Neuron (in vitro differentiated cells): Measurements from ENCODE around the gene RCAN1.
"Not testable (repeated sequence)": the region's sequence is repeated elsewhere in the genome, so short reads cannot be mapped to it uniquely, and the experiment has no call there.

Experiments used
- H2AFZ ChIP-seq: one replicate; pipeline ENCODE4 v1.6.1; 2013; ENCODE audit warnings: low read depth, mild to moderate bottlenecking, inconsistent platforms, low read length, moderate library complexity
- H3K27me3 ChIP-seq: one replicate; pipeline ENCODE4 v1.6.1; 2013; ENCODE audit warnings: low read length; ENCODE audit not compliant: insufficient read depth
- H3K36me3 ChIP-seq: one replicate; pipeline ENCODE4 v1.6.1; 2013; ENCODE audit warnings: low read length; ENCODE audit not compliant: insufficient read depth
- H3K4me1 ChIP-seq: one replicate; pipeline ENCODE4 v1.6.1; 2013; ENCODE audit warnings: low read length; ENCODE audit not compliant: insufficient read depth
- H3K4me3 ChIP-seq: 2 replicates; pipeline ENCODE4 v1.5.1; 2013; ENCODE audit warnings: mild to moderate bottlenecking, low read length, moderate library complexity
- H3K9me3 ChIP-seq: one replicate; pipeline ENCODE4 v1.6.1; 2013; ENCODE audit warnings: low read length

The RCAN1 gene

GRCh38 chr21:34565238-34565637, 49.7 kb downstream of the RCAN1 start:
- Histone ChIP-seq H3K9me3 (peaks cover 4% of the 10 kb centered on the region), H3K4me1 (peaks cover 11% of the 10 kb centered on the region), H3K36me3 (no peaks in the 10 kb centered on the region), H2AFZ (no peak overlapping the region), H3K4me3 (no peak overlapping the region), H3K27me3 (no peaks in the 10 kb centered on the region)

GRCh38 chr21:34563370-34563769, 51.5 kb downstream of the RCAN1 start:
- not testable (repeated sequence) for H3K36me3 ChIP-seq, H3K4me1 ChIP-seq, H3K9me3 ChIP-seq, H2AFZ ChIP-seq, H3K4me3 ChIP-seq, H3K27me3 ChIP-seq

GRCh38 chr21:34561806-34562205, 53.1 kb downstream of the RCAN1 start:
- Histone ChIP-seq H3K4me3 (no peak overlapping the region), H2AFZ (no peak overlapping the region), H3K27me3 (no peaks in the 10 kb centered on the region), H3K9me3 (peaks cover 2% of the 10 kb centered on the region), H3K36me3 (no peaks in the 10 kb centered on the region), H3K4me1 (no peaks in the 10 kb centered on the region)

GRCh38 chr21:34560609-34561008, 54.3 kb downstream of the RCAN1 start:
- peaks cover 2% of the 10 kb centered on the region for H3K9me3 ChIP-seq
- no peak overlapping the region for H2AFZ ChIP-seq
- no peaks in the 10 kb centered on the region for H3K36me3 ChIP-seq
- H3K4me3 ChIP-seq, result no peak overlapping the region
- no peaks in the 10 kb centered on the region for H3K4me1 ChIP-seq
- H3K27me3 ChIP-seq, result no peaks in the 10 kb centered on the region

GRCh38 chr21:34560021-34560420, 54.9 kb downstream of the RCAN1 start:
- no peak overlapping the region for H3K4me3 ChIP-seq
- no peaks in the 10 kb centered on the region for H3K9me3 ChIP-seq
- no peaks in the 10 kb centered on the region for H3K27me3 ChIP-seq
- no peaks in the 10 kb centered on the region for H3K4me1 ChIP-seq
- no peak overlapping the region for H2AFZ ChIP-seq
- no peaks in the 10 kb centered on the region for H3K36me3 ChIP-seq

GRCh38 chr21:34559089-34559631, 55.8 kb downstream of the RCAN1 start:
- Histone ChIP-seq H3K4me1 (no peaks in the 10 kb centered on the region), H3K27me3 (no peaks in the 10 kb centered on the region), H2AFZ (no peak overlapping the region), H3K36me3 (no peaks in the 10 kb centered on the region), H3K9me3 (no peaks in the 10 kb centered on the region), H3K4me3 (no peak overlapping the region)

- Histone ChIP-seq H3K9me3 (no peaks in the 10 kb centered on the region), H2AFZ (no peak overlapping the region), H3K4me3 (no peak overlapping the region), H3K4me1 (no peaks in the 10 kb centered on the region), H3K36me3 (no peaks in the 10 kb centered on the region), H3K27me3 (no peaks in the 10 kb centered on the region)
These were observed 56.7 kb downstream of the RCAN1 start for GRCh38 chr21:34558166-34558565.

GRCh38 chr21:34557261-34557660, 57.7 kb downstream of the RCAN1 start:
- Histone ChIP-seq H3K9me3 (no peaks in the 10 kb centered on the region), H3K36me3 (no peaks in the 10 kb centered on the region), H3K4me1 (peaks cover 3% of the 10 kb centered on the region), H2AFZ (no peak overlapping the region), H3K27me3 (no peaks in the 10 kb centered on the region), H3K4me3 (no peak overlapping the region)

- H3K27me3 ChIP-seq, H3K9me3 ChIP-seq, H3K36me3 ChIP-seq, H2AFZ ChIP-seq, H3K4me3 ChIP-seq, H3K4me1 ChIP-seq: not testable (repeated sequence)
These were observed 60.2 kb downstream of the RCAN1 start for GRCh38 chr21:34554670-34555069.

GRCh38 chr21:34554227-34554626, 60.7 kb downstream of the RCAN1 start:
- Histone ChIP-seq H3K4me1 (peaks cover 3% of the 10 kb centered on the region), H3K9me3 (no peaks in the 10 kb centered on the region), H3K27me3 (no peaks in the 10 kb centered on the region), H3K4me3 (no peak overlapping the region), H3K36me3 (no peaks in the 10 kb centered on the region), H2AFZ (no peak overlapping the region)

GRCh38 chr21:34553151-34553952, 61.6 kb downstream of the RCAN1 start:
- Histone ChIP-seq H2AFZ (no peak overlapping the region), H3K27me3 (no peaks in the 10 kb centered on the region), H3K4me3 (no peak overlapping the region), H3K9me3 (no peaks in the 10 kb centered on the region), H3K36me3 (no peaks in the 10 kb centered on the region), H3K4me1 (peaks cover 3% of the 10 kb centered on the region)

- Histone ChIP-seq H3K27me3 (no peaks in the 10 kb centered on the region), H3K9me3 (no peaks in the 10 kb centered on the region), H3K36me3 (no peaks in the 10 kb centered on the region), H2AFZ (no peak overlapping the region), H3K4me1 (peaks cover 3% of the 10 kb centered on the region), H3K4me3 (no peak overlapping the region)
These were observed 62.4 kb downstream of the RCAN1 start for GRCh38 chr21:34552360-34553098.

GRCh38 chr21:34550182-34550799, 64.6 kb downstream of the RCAN1 start:
- peaks cover 12% of the 10 kb centered on the region for H3K4me1 ChIP-seq
- H3K36me3 ChIP-seq, result no peaks in the 10 kb centered on the region
- H2AFZ ChIP-seq, result no peak overlapping the region
- no peaks in the 10 kb centered on the region for H3K27me3 ChIP-seq
- H3K4me3 ChIP-seq, result no peak overlapping the region
- no peaks in the 10 kb centered on the region for H3K9me3 ChIP-seq
